Upper lobe of left lung (tissue), 4 donors: ENCODE results near the gene MAP3K6.
A peak's percentile ranks its signal among the peaks of the same experiment; 100 is the strongest.

Experiments
- EP300 ChIP-seq, 4 donors: sonication (generic); formaldehyde crosslinking; IDR thresholded peaks; one replicate each; pipeline ENCODE4 v1.5.1; 2017; ENCODE audit warnings: antibody characterized with exemption in 4 of 4, control low read depth in 2 of 4
- POLR2A ChIP-seq, 4 donors: fragments of 450-650 bp; IDR thresholded peaks; one replicate each; pipeline ENCODE4 v1.5.1; 2016 to 2017; ENCODE audit warnings: antibody characterized with exemption in 4 of 4, mild to moderate bottlenecking in 2 of 4
- POLR2AphosphoS5 ChIP-seq, 2 donors: sonication (generic); formaldehyde crosslinking; IDR thresholded peaks; one replicate each; pipeline ENCODE4 v1.5.1; 2017; ENCODE audit warnings: antibody characterized with exemption in 2 of 2
- TF ChIP-seq, protein P1 (sequence below), 6 experiments: fragments of 450-650 bp in 4 of 6; fragments of 200-600 bp in 2 of 6; sonication (generic) in 2 of 6; IDR thresholded peaks; one replicate each; pipeline ENCODE4 v1.5.1; 2016 to 2019; ENCODE audit warnings: antibody characterized with exemption in 6 of 6

- TF ChIP-seq, protein P1, sequence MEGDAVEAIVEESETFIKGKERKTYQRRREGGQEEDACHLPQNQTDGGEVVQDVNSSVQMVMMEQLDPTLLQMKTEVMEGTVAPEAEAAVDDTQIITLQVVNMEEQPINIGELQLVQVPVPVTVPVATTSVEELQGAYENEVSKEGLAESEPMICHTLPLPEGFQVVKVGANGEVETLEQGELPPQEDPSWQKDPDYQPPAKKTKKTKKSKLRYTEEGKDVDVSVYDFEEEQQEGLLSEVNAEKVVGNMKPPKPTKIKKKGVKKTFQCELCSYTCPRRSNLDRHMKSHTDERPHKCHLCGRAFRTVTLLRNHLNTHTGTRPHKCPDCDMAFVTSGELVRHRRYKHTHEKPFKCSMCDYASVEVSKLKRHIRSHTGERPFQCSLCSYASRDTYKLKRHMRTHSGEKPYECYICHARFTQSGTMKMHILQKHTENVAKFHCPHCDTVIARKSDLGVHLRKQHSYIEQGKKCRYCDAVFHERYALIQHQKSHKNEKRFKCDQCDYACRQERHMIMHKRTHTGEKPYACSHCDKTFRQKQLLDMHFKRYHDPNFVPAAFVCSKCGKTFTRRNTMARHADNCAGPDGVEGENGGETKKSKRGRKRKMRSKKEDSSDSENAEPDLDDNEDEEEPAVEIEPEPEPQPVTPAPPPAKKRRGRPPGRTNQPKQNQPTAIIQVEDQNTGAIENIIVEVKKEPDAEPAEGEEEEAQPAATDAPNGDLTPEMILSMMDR (IDR thresholded peaks at IDR 0.05), result peak in 1 of 6 experiments; percentile 15
- TF ChIP-seq EP300 (IDR thresholded peaks at IDR 0.05) (no peak), POLR2A (IDR thresholded peaks at IDR 0.05) (no peak), POLR2AphosphoS5 (IDR thresholded peaks at IDR 0.05) (peak in 1 of 2 donors; percentile 33)
These were observed 36.4 kb upstream of the MAP3K6 start for GRCh38 chr1:27403065-27403726.
